SU-DHL-6 (cell line): Measurements from ENCODE around the gene BIN2.

ENCODE experiments used
- EZH2phosphoT487 ChIP-seq: fragments of 200-600 bp; sonication (generic), shearing (Covaris generic); conservative IDR thresholded peaks from 2 replicates; pipeline ENCODE4 v1.6.1; 2018; ENCODE audit warnings: mild to moderate bottlenecking, antibody characterized with exemption, low read length, moderate library complexity, mixed read lengths
- TF ChIP-seq, protein P1 (sequence below): fragments of 200-600 bp; sonication (generic); IDR thresholded peaks from one replicate; pipeline ENCODE4 v1.5.1; 2017; ENCODE audit warnings: antibody characterized with exemption, mild to moderate bottlenecking, low read length, moderate library complexity; ENCODE audit not compliant: insufficient read depth, poor library complexity, severe bottlenecking

DNA sequence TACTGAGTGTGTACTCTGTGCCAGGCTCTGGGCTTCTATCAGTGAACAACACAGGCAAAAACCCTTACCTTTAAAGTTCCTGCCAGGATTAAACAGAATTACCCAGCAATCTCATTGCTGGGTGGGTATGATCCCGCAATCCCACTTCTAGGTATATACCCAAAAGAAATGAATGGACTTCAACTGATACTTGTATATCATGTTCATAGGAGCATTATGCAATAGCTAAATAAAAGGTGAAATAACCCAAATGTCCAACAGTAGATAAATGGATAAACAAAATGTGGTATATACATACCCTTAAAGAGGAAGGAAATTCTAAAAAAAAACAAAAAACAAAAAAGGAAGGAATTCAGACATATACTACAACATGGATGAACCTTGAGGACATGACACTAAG lies 70.7 kb downstream of the BIN2 start:
- TF ChIP-seq, protein P1, sequence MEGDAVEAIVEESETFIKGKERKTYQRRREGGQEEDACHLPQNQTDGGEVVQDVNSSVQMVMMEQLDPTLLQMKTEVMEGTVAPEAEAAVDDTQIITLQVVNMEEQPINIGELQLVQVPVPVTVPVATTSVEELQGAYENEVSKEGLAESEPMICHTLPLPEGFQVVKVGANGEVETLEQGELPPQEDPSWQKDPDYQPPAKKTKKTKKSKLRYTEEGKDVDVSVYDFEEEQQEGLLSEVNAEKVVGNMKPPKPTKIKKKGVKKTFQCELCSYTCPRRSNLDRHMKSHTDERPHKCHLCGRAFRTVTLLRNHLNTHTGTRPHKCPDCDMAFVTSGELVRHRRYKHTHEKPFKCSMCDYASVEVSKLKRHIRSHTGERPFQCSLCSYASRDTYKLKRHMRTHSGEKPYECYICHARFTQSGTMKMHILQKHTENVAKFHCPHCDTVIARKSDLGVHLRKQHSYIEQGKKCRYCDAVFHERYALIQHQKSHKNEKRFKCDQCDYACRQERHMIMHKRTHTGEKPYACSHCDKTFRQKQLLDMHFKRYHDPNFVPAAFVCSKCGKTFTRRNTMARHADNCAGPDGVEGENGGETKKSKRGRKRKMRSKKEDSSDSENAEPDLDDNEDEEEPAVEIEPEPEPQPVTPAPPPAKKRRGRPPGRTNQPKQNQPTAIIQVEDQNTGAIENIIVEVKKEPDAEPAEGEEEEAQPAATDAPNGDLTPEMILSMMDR = no peak
- TF ChIP-seq EZH2phosphoT487 = no peak
